Measurements from ENCODE around the gene ALDH16A1.
A peak's percentile ranks its signal among the peaks of the same experiment; 100 is the strongest.

Gene ALDH16A1

DNA sequence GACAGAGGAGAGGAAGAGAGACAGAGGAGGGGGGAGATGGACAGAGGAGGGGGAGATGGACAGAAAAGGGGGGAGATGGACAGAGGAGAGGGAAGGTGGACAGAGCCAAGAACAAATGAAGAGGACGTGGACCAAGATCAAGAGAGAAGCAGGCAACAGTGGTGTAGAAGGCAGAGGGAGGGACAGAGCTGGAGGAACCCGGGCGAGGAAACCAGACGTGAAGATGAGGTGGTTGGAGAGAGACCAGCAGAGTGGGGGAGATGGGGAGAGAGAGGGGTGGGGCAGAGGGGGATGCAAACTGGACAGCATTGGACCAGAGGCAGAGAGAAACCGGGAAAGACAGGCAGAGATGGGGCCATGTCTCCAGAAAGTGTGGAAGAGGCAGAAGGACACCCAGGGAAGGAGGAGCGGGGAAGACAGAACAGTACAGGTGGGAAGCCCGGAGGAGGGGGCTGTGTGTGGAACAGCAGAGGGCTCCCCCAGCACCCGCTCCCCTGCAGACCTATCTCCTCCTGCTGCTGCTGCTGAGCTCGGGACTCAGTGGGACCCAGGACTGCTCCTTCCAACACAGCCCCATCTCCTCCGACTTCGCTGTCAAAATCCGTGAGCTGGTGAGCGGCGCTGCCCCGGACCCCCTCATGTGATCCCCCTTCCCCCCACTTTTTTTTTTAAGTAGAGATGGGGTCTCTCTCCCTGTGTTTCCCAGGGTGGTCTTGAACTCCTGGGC is 22.3 kb downstream of the ALDH16A1 start:
- no peak for DNase-seq (ENCODE audit: low read depth in 1 of 2, low spot score in 1 of 2)
- TF ChIP-seq POLR2AphosphoS5 (IDR thresholded peaks at IDR 0.05; ENCODE audit: low read depth) (no peak), GABPA (IDR thresholded peaks at IDR 0.05; ENCODE audit: low read depth) (no peak), SPI1 (IDR thresholded peaks at IDR 0.05; ENCODE audit: borderline replicate concordance, low read depth) (no peak)
- TF ChIP-seq, protein P1, sequence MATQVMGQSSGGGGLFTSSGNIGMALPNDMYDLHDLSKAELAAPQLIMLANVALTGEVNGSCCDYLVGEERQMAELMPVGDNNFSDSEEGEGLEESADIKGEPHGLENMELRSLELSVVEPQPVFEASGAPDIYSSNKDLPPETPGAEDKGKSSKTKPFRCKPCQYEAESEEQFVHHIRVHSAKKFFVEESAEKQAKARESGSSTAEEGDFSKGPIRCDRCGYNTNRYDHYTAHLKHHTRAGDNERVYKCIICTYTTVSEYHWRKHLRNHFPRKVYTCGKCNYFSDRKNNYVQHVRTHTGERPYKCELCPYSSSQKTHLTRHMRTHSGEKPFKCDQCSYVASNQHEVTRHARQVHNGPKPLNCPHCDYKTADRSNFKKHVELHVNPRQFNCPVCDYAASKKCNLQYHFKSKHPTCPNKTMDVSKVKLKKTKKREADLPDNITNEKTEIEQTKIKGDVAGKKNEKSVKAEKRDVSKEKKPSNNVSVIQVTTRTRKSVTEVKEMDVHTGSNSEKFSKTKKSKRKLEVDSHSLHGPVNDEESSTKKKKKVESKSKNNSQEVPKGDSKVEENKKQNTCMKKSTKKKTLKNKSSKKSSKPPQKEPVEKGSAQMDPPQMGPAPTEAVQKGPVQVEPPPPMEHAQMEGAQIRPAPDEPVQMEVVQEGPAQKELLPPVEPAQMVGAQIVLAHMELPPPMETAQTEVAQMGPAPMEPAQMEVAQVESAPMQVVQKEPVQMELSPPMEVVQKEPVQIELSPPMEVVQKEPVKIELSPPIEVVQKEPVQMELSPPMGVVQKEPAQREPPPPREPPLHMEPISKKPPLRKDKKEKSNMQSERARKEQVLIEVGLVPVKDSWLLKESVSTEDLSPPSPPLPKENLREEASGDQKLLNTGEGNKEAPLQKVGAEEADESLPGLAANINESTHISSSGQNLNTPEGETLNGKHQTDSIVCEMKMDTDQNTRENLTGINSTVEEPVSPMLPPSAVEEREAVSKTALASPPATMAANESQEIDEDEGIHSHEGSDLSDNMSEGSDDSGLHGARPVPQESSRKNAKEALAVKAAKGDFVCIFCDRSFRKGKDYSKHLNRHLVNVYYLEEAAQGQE (IDR thresholded peaks at IDR 0.05; ENCODE audit: insufficient replicate concordance, low read depth): no peak
- TF ChIP-seq, protein P2, sequence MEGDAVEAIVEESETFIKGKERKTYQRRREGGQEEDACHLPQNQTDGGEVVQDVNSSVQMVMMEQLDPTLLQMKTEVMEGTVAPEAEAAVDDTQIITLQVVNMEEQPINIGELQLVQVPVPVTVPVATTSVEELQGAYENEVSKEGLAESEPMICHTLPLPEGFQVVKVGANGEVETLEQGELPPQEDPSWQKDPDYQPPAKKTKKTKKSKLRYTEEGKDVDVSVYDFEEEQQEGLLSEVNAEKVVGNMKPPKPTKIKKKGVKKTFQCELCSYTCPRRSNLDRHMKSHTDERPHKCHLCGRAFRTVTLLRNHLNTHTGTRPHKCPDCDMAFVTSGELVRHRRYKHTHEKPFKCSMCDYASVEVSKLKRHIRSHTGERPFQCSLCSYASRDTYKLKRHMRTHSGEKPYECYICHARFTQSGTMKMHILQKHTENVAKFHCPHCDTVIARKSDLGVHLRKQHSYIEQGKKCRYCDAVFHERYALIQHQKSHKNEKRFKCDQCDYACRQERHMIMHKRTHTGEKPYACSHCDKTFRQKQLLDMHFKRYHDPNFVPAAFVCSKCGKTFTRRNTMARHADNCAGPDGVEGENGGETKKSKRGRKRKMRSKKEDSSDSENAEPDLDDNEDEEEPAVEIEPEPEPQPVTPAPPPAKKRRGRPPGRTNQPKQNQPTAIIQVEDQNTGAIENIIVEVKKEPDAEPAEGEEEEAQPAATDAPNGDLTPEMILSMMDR (IDR thresholded peaks at IDR 0.05; ENCODE audit: insufficient read depth, low read length): no peak
- no peaks in the 10 kb centered on the region for H3K27me3 ChIP-seq (ENCODE audit: insufficient read depth, poor library complexity, severe bottlenecking)
- no peak overlapping the region for H3K27ac ChIP-seq (replicated peaks)
- no peak overlapping the region for H3K4me3 ChIP-seq (replicated peaks; ENCODE audit: insufficient read depth, low read length)

- TF ChIP-seq, protein P2 (IDR thresholded peaks at IDR 0.05; ENCODE audit: insufficient read depth, low read length): peak; percentile 57
- TF ChIP-seq, protein P1 (IDR thresholded peaks at IDR 0.05; ENCODE audit: insufficient replicate concordance, low read depth): no peak
- no peak for TF ChIP-seq SPI1 (IDR thresholded peaks at IDR 0.05; ENCODE audit: borderline replicate concordance, low read depth)
- no peak for TF ChIP-seq POLR2AphosphoS5 (IDR thresholded peaks at IDR 0.05; ENCODE audit: low read depth)
- TF ChIP-seq GABPA (IDR thresholded peaks at IDR 0.05; ENCODE audit: low read depth): no peak
- H3K27me3 ChIP-seq (ENCODE audit: insufficient read depth, poor library complexity, severe bottlenecking): no peaks in the 10 kb centered on the region
- no peak overlapping the region for H3K27ac ChIP-seq (replicated peaks)
- peak in 1 of 2 experiments; percentile 60 for DNase-seq (ENCODE audit: low read depth in 1 of 2, low spot score in 1 of 2)
- no peak overlapping the region for H3K4me3 ChIP-seq (replicated peaks; ENCODE audit: insufficient read depth, low read length)
These were observed 23.2 kb downstream of the ALDH16A1 start for GRCh38 chr19:49475995-49476880.

GRCh38 chr19:49479975-49480628 is 27.1 kb downstream of the ALDH16A1 start:
- no peaks in the 10 kb centered on the region for H3K27me3 ChIP-seq (ENCODE audit: insufficient read depth, poor library complexity, severe bottlenecking)
- no peak for DNase-seq (ENCODE audit: low read depth in 1 of 2, low spot score in 1 of 2)

More at GRCh38 chr19:49479975-49480628, 27.1 kb downstream of the ALDH16A1 start:
- no peak overlapping the region for H3K4me3 ChIP-seq (replicated peaks; ENCODE audit: insufficient read depth, low read length)
- TF ChIP-seq, protein P1 (IDR thresholded peaks at IDR 0.05; ENCODE audit: insufficient replicate concordance, low read depth): no peak
- no peak for TF ChIP-seq POLR2AphosphoS5 (IDR thresholded peaks at IDR 0.05; ENCODE audit: low read depth)
- TF ChIP-seq, protein P2 (IDR thresholded peaks at IDR 0.05; ENCODE audit: insufficient read depth, low read length): no peak
- TF ChIP-seq GABPA (IDR thresholded peaks at IDR 0.05; ENCODE audit: low read depth): no peak
- no peak for TF ChIP-seq SPI1 (IDR thresholded peaks at IDR 0.05; ENCODE audit: borderline replicate concordance, low read depth)
- no peak overlapping the region for H3K27ac ChIP-seq (replicated peaks)

Measured in HL-60 (cell line).